Trophoblast cell (in vitro differentiated cells and primary cell): Measurements from ENCODE around the gene EFR3B.

Experiments
- DNase-seq, 2 donors: peaks; one replicate each; pipeline ENCODE4 v3.0.0-alpha.2; 2016
- H2AFZ ChIP-seq: 2 replicates; pipeline ENCODE4 v1.6.1; 2013; ENCODE audit warnings: low read length, moderate library complexity, mild to moderate bottlenecking; ENCODE audit not compliant: insufficient read depth, poor library complexity
- H2AK5ac ChIP-seq: 2 replicates; pipeline ENCODE4 v1.6.1; 2013; ENCODE audit warnings: mild to moderate bottlenecking, low read length
- H2BK120ac ChIP-seq: 2 replicates; pipeline ENCODE4 v1.6.1; 2013; ENCODE audit warnings: low read length, mild to moderate bottlenecking, moderate library complexity; ENCODE audit not compliant: insufficient read depth, poor library complexity
- H2BK12ac ChIP-seq: 2 replicates; pipeline ENCODE4 v1.6.1; 2013; ENCODE audit warnings: mild to moderate bottlenecking, low read length, moderate library complexity
- H2BK5ac ChIP-seq: 2 replicates; pipeline ENCODE4 v1.6.1; 2013; ENCODE audit warnings: low read length, low read depth, moderate library complexity, mild to moderate bottlenecking; ENCODE audit not compliant: poor library complexity
- H3K14ac ChIP-seq: 2 replicates; pipeline ENCODE4 v1.6.1; 2013; ENCODE audit warnings: mild to moderate bottlenecking, low read length
- H3K18ac ChIP-seq: 2 replicates; pipeline ENCODE4 v1.6.1; 2013; ENCODE audit warnings: mild to moderate bottlenecking, low read length
- H3K23ac ChIP-seq: 2 replicates; pipeline ENCODE4 v1.6.1; 2013; ENCODE audit warnings: low read length
- H3K27ac ChIP-seq: 2 replicates; pipeline ENCODE4 v1.5.1; 2013; ENCODE audit warnings: low read depth, mild to moderate bottlenecking, inconsistent platforms, low read length, moderate library complexity
- H3K27me3 ChIP-seq: 2 replicates; pipeline ENCODE4 v1.6.1; 2013; ENCODE audit warnings: inconsistent platforms, mild to moderate bottlenecking, low read length, moderate library complexity; ENCODE audit not compliant: insufficient read depth
- H3K36me3 ChIP-seq, 2 experiments: 1 replicate in 1 of 2; 2 replicates in 1 of 2; pipeline ENCODE4 v1.6.1; 2013; ENCODE audit warnings: low read length in 2 of 2, mild to moderate bottlenecking in 2 of 2, moderate library complexity in 1 of 2; ENCODE audit not compliant: insufficient read depth in 2 of 2, control insufficient read depth in 1 of 2
- H3K4ac ChIP-seq: 2 replicates; pipeline ENCODE4 v1.6.1; 2013; ENCODE audit warnings: low read depth, mild to moderate bottlenecking, low read length, moderate library complexity
- H3K4me1 ChIP-seq, 2 experiments: 1 replicate in 1 of 2; 2 replicates in 1 of 2; pipeline ENCODE4 v1.6.1; 2013; ENCODE audit warnings: low read length in 2 of 2, mild to moderate bottlenecking in 2 of 2, moderate library complexity in 1 of 2; ENCODE audit not compliant: insufficient read depth in 2 of 2, control insufficient read depth in 1 of 2
- H3K4me2 ChIP-seq: 2 replicates; pipeline ENCODE4 v1.6.1; 2013; ENCODE audit warnings: inconsistent platforms, mild to moderate bottlenecking, low read length, moderate library complexity
- H3K4me3 ChIP-seq: 2 replicates; pipeline ENCODE4 v1.5.1; 2013; ENCODE audit warnings: mild to moderate bottlenecking, low read depth, low read length, inconsistent platforms
- H3K79me1 ChIP-seq: one replicate; pipeline ENCODE4 v1.6.1; 2013; ENCODE audit warnings: low read length
- H3K79me2 ChIP-seq: 2 replicates; pipeline ENCODE4 v1.6.1; 2013; ENCODE audit warnings: low read length, mild to moderate bottlenecking; ENCODE audit not compliant: control insufficient read depth, insufficient read depth, poor library complexity
- H3K9ac ChIP-seq: 2 replicates; pipeline ENCODE4 v1.6.1; 2013; ENCODE audit warnings: mild to moderate bottlenecking, low read length
- H3K9me3 ChIP-seq: 2 replicates; pipeline ENCODE4 v1.6.1; 2013; ENCODE audit warnings: low read depth, mild to moderate bottlenecking, control low read depth, inconsistent platforms, low read length; ENCODE audit not compliant: insufficient read depth
- H4K12ac ChIP-seq: 2 replicates; pipeline ENCODE4 v1.6.1; 2013; ENCODE audit warnings: low read depth, mild to moderate bottlenecking, low read length, moderate library complexity
- H4K8ac ChIP-seq: 2 replicates; pipeline ENCODE4 v1.6.1; 2013; ENCODE audit warnings: low read depth, mild to moderate bottlenecking, low read length, moderate library complexity
- H4K91ac ChIP-seq: one replicate; pipeline ENCODE4 v1.6.1; 2013; ENCODE audit warnings: low read depth, mild to moderate bottlenecking, low read length, moderate library complexity
- WGBS: extraction: QIAGEN DNeasy Blood & Tissue Kit; methylation state at CpG from one replicate; pipeline ENCODE4 v1.1.7; 2013; ENCODE audit warnings: missing lambda C conversion rate; ENCODE audit not compliant: insufficient read length, insufficient coverage; ENCODE audit errors: extremely low coverage; 5-methylcytosine and 5-hydroxymethylcytosine counted together

Gene EFR3B

DNA sequence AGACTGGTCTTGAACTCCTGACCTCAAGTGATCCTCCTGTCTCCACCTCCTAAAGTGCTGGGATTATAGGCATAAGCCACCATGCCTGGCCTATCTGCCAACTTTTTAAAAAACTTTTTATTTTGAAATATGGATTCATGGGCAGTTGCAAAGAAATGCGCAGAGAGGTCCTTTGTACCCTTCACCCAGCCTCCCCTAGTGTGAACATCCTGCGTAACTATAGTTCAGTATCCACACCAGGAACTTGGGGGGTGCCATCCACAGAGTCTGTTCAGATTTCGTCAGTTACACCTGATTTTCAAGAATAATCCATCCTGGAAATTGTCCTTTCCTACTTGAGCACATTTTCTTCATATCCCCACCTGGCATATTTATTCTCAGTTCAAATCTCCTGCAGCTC lies 33.0 kb downstream of the EFR3B start:
- no peak overlapping the region for H3K4ac ChIP-seq
- H3K4me2 ChIP-seq: no peak overlapping the region
- no peaks in the 10 kb centered on the region for H3K27me3 ChIP-seq
- H3K27ac ChIP-seq: no peak overlapping the region
- no peaks in the 10 kb centered on the region for H3K36me3 ChIP-seq
- no peak overlapping the region for H4K91ac ChIP-seq
- H3K9me3 ChIP-seq: no peaks in the 10 kb centered on the region
- H3K79me2 ChIP-seq: no peaks in the 10 kb centered on the region
- H2BK12ac ChIP-seq: no peak overlapping the region
- no peak overlapping the region for H3K23ac ChIP-seq
- no peaks in the 10 kb centered on the region for H3K79me1 ChIP-seq
- no peak overlapping the region for H2BK5ac ChIP-seq
- H3K14ac ChIP-seq: no peak overlapping the region
- H2AK5ac ChIP-seq: no peak overlapping the region
- H4K12ac ChIP-seq: no peak overlapping the region
- H3K4me1 ChIP-seq: no peaks in the 10 kb centered on the region
- WGBS: no CpG with 5 or more reads among the region's 3 CpGs
- no peak overlapping the region for H3K4me3 ChIP-seq
- H2AFZ ChIP-seq: no peak overlapping the region
- no peak overlapping the region for H3K9ac ChIP-seq
- H2BK120ac ChIP-seq: no peak overlapping the region
- H3K18ac ChIP-seq: no peak overlapping the region
- no peak for DNase-seq
- no peak overlapping the region for H4K8ac ChIP-seq

DNA sequence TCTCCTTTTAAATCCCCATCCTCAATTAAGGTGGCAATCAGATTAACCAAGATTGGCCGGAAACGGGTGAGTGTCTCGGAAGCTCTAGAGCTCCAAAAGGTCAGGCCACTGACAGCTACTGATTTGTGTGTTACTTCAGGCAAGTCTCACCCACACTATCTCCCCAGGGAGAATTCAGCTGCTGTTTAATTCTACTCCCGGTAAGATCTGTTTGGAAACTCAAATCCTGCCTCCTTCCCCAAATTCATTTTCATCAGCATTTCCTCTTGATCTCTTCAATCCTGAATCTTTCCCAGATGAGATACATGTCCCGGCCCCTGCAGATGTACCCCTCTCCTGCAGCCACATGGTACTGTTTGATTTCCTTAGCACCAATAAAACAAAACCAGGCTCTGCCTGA lies 34.9 kb downstream of the EFR3B start:
- Histone ChIP-seq H2BK12ac (no peak overlapping the region), H3K4me2 (no peak overlapping the region), H3K79me1 (no peaks in the 10 kb centered on the region), H3K9ac (no peak overlapping the region), H4K91ac (no peak overlapping the region), H2BK120ac (no peak overlapping the region), H2AFZ (no peak overlapping the region), H2BK5ac (no peak overlapping the region), H3K36me3 (no peaks in the 10 kb centered on the region), H3K79me2 (no peaks in the 10 kb centered on the region), H3K27ac (no peak overlapping the region), H3K27me3 (no peaks in the 10 kb centered on the region), H3K9me3 (no peaks in the 10 kb centered on the region), H4K8ac (no peak overlapping the region), H2AK5ac (no peak overlapping the region), H4K12ac (no peak overlapping the region), H3K18ac (no peak overlapping the region), H3K4ac (no peak overlapping the region), H3K4me3 (no peak overlapping the region), H3K4me1 (no peaks in the 10 kb centered on the region), H3K14ac (no peak overlapping the region), H3K23ac (no peak overlapping the region)
- WGBS: no CpG with 5 or more reads among the region's 5 CpGs
- DNase-seq: no peak

DNA sequence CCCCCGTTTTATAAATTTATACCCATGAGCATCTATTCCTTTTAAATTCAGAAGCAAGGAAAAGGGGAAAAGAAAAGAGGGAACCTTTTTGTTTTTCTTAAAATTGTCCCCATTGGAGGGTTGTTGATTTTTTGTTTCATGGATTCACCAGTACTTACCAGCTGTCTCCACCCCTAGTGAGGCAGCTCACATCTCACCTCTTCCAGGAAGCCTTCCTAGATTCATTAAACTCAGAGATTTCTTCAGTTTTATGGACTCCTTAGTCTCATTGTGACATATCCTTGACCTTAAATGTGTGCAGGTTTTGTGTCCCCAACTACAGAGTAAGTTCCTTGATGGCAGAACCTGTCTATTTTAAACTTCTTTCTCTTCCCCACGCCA lies 35.9 kb downstream of the EFR3B start:
- Histone ChIP-seq H3K79me2 (no peaks in the 10 kb centered on the region), H3K9ac (no peak overlapping the region), H4K91ac (no peak overlapping the region), H3K4me2 (no peak overlapping the region), H3K14ac (no peak overlapping the region), H3K4me3 (no peak overlapping the region), H3K36me3 (no peaks in the 10 kb centered on the region), H2BK5ac (no peak overlapping the region), H3K27me3 (no peaks in the 10 kb centered on the region), H3K4me1 (no peaks in the 10 kb centered on the region), H2BK12ac (no peak overlapping the region), H2AFZ (no peak overlapping the region), H4K8ac (no peak overlapping the region), H3K79me1 (no peaks in the 10 kb centered on the region), H2AK5ac (no peak overlapping the region), H3K4ac (no peak overlapping the region), H3K23ac (no peak overlapping the region), H3K18ac (no peak overlapping the region), H4K12ac (no peak overlapping the region), H2BK120ac (no peak overlapping the region), H3K27ac (no peak overlapping the region), H3K9me3 (no peaks in the 10 kb centered on the region)
- DNase-seq: no peak
- WGBS: no CpG with 5 or more reads among the region's 2 CpGs

DNA sequence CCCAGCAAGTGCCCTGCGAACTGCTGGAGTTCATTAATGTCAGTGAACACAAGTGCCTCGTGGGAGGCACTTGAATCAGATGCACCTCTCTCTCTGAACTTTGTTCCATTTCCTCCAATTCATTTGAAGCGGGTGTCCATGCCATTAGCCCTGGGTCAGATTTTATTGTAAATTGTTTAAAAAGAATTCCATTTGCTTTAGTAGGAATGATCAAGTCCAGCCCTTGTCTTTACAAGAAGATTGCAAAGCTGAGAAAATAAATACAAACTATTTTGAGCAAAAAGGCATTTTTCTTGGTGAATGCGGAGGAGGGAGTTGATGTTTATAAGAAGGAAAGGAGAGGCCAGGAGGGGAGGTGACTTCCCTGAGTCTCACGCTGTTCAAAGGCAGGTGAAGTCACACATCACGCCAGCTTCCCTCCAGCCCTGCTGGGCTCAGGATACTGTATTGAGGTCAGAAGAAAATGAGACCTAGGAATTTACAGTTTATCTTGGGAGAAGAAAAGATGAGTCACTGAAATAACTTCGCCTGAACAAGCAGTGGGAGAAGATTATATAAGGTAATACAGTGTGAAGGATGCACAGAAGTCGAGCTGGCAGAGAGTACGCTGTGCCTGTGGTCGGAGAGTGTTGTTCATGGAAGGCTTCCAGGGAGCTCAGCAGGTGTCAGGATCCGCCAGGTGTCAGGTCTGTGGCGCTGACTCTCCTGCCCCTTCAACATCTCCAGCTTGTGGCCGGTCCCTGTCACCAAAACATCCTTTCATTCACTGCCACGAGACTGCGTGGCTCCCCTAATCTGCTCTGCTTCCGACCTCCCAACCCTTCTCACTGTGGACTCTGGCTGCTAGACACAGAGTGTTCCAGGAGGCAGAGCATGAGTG lies 36.5 kb downstream of the EFR3B start:
- Histone ChIP-seq H3K9me3 (no peaks in the 10 kb centered on the region), H3K27me3 (no peaks in the 10 kb centered on the region), H2BK5ac (no peak overlapping the region), H3K9ac (no peak overlapping the region), H3K27ac (no peak overlapping the region), H4K91ac (no peak overlapping the region), H2AK5ac (no peak overlapping the region), H2BK12ac (no peak overlapping the region), H3K18ac (no peak overlapping the region), H4K12ac (no peak overlapping the region), H3K4me1 (no peaks in the 10 kb centered on the region), H3K4me2 (no peak overlapping the region), H3K36me3 (no peaks in the 10 kb centered on the region), H2AFZ (no peak overlapping the region), H3K14ac (no peak overlapping the region), H3K4me3 (peak overlapping the region; percentile 19), H2BK120ac (no peak overlapping the region), H4K8ac (no peak overlapping the region), H3K79me2 (no peaks in the 10 kb centered on the region), H3K4ac (no peak overlapping the region), H3K23ac (no peak overlapping the region), H3K79me1 (no peaks in the 10 kb centered on the region)
- no CpG with 5 or more reads among the region's 16 CpGs for WGBS
- peak; percentile 7 to 46 for DNase-seq
